Inflammatory macrophage treated with lipopolysaccharide for 4 hours (primary cell): Measurements from ENCODE around the gene VTI1A.

ENCODE experiments used
- DNase-seq: peaks from one replicate; pipeline ENCODE4 v3.0.0-alpha.2; 2020

Gene VTI1A

GRCh38 chr10:112793202-112793921, 346.3 kb downstream of the VTI1A start:
- no peak for DNase-seq

GRCh38 chr10:112794201-112794600, 347.2 kb downstream of the VTI1A start:
- DNase-seq = no peak

GRCh38 chr10:112795067-112795466, 348.1 kb downstream of the VTI1A start:
- DNase-seq = no peak

GRCh38 chr10:112797197-112797596, 350.2 kb downstream of the VTI1A start:
- no peak for DNase-seq

- no peak for DNase-seq
Observed at GRCh38 chr10:112797855-112798254, 350.8 kb downstream of the VTI1A start.

- DNase-seq = no peak
Observed at GRCh38 chr10:112799038-112799437, 352.0 kb downstream of the VTI1A start.

- no peak for DNase-seq
Observed at GRCh38 chr10:112799726-112800510, 352.9 kb downstream of the VTI1A start.

GRCh38 chr10:112801004-112801403, 354.0 kb downstream of the VTI1A start:
- no peak for DNase-seq

- DNase-seq = no peak
Observed at GRCh38 chr10:112801748-112802147, 354.7 kb downstream of the VTI1A start.

- DNase-seq = no peak
Observed at GRCh38 chr10:112802411-112803022, 355.5 kb downstream of the VTI1A start.

GRCh38 chr10:112803961-112804401, 357.0 kb downstream of the VTI1A start:
- DNase-seq = no peak

GRCh38 chr10:112805254-112805590, 358.2 kb downstream of the VTI1A start:
- DNase-seq = no peak

- no peak for DNase-seq
Observed at GRCh38 chr10:112805701-112806100, 358.7 kb downstream of the VTI1A start.

GRCh38 chr10:112807013-112807412, 360.0 kb downstream of the VTI1A start:
- no peak for DNase-seq

GRCh38 chr10:112809736-112810135, 362.7 kb downstream of the VTI1A start:
- no peak for DNase-seq

GRCh38 chr10:112810711-112811151, 363.7 kb downstream of the VTI1A start:
- DNase-seq = no peak

- no peak for DNase-seq
Observed at GRCh38 chr10:112811741-112812551, 364.9 kb downstream of the VTI1A start.

GRCh38 chr10:112812586-112812985, 365.6 kb downstream of the VTI1A start:
- DNase-seq = peak; percentile 8

- DNase-seq = peak; percentile 55
Observed at GRCh38 chr10:112813866-112814591, 367.0 kb downstream of the VTI1A start.

GRCh38 chr10:112815269-112816032, 368.4 kb downstream of the VTI1A start:
- peak; percentile 63 for DNase-seq

GRCh38 chr10:112816033-112816430, 369.0 kb downstream of the VTI1A start:
- no peak for DNase-seq
